Esophagus mucosa (tissue), 1 donor: ENCODE data around the gene TANGO2. TPM values are rescaled to one million over a fixed set of nuclear protein-coding genes. Genes with fewer than 3 reads are reported as not detected.
A peak's percentile ranks its signal among the peaks of the same experiment; 100 is the strongest.

Source experiments
- ATAC-seq: fragments of 200-7000 bp; cut with Tn5 transposase; one replicate; pipeline ENCODE4 v1.9.1; 2020
- total RNA-seq: library from RNA; stranded (reverse); gene quantifications from one replicate; pipeline ENCODE4 v1.2.4, GENCODE V29; 2023
- donor health status: DM: yes; HTN: yes; CAD: no.

The TANGO2 gene
- total RNA-seq, 1 donor from 2014 or later = 10.6 TPM

DNA sequence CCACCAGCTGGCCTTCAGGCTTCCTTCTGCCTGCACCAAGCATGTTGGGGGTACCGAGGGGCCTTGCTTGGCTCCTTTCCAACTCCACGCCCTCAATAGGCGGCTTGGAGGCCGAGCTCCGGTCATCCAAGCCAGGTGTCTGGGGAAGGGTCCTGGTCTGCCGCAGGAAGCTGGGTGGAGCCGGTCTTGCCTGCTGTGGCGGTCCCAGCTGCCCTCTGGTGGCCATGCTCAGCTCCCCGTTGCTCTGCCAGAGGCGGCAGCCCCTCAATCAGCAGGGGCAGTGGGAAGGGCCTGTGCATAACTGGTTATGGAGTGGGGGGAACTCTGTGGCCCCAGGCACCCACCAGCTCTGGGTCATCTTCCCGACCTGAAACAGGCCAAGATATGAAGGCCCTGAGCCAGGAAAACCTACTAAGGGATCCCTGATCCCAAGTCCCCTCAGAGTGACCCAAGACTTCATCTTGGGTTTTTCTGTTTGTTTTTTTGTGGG lies 7.5 kb upstream of the TANGO2 start:
- ATAC-seq = no peak

DNA sequence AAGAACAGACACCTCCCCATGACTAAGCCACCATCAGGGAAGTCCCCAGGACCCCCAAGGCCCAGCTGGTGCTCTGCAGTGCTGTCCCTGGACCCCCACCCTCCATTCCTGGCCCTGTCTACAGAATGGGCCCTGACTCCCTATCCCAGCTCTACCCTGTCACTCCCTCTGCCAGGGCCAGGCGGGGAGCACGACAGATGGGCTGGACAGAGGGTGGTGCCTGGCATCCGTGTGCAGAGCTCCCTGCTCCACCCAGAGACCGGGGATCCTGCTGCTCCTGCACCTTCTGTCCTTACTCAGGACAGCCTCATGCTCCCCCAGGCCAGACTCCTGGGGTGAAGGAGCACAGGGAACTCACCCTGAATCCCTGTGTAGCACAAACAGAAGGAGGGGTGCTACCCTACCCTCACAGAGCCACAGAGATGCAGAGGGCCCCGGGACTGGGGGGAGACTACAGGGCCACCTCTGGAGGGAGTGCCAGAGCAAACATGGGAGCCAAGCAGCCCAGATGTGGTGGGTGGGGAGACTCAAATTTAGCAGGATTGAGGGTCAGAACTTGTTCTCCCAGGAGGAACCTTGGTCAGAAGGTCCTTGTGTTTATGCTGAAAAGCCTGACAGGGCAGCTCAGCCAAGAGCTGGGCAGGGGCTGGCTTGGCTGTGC lies 6.3 kb upstream of the TANGO2 start:
- peak; percentile 26 for ATAC-seq

DNA sequence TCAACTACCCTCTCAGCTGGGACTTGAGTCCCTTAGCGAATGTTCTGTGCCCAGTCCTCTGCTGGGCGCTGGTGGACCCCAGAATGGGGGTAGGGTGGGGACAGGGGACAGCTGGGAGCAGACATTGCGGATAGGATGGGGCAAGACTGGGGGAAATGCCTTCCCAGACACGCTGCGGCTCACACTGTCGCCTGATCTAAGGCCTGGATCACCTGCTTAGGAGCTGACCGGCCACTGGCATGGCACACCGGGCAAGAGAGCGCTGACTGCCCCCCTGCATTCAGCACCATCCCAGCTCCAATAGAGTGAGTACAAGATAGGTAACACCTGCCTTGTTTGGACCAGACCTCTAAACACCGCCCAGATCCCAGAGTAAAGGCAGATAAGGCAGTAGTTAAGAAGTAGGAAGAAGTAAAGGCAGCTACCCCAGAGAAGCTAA lies 5.7 kb upstream of the TANGO2 start:
- no peak for ATAC-seq

DNA sequence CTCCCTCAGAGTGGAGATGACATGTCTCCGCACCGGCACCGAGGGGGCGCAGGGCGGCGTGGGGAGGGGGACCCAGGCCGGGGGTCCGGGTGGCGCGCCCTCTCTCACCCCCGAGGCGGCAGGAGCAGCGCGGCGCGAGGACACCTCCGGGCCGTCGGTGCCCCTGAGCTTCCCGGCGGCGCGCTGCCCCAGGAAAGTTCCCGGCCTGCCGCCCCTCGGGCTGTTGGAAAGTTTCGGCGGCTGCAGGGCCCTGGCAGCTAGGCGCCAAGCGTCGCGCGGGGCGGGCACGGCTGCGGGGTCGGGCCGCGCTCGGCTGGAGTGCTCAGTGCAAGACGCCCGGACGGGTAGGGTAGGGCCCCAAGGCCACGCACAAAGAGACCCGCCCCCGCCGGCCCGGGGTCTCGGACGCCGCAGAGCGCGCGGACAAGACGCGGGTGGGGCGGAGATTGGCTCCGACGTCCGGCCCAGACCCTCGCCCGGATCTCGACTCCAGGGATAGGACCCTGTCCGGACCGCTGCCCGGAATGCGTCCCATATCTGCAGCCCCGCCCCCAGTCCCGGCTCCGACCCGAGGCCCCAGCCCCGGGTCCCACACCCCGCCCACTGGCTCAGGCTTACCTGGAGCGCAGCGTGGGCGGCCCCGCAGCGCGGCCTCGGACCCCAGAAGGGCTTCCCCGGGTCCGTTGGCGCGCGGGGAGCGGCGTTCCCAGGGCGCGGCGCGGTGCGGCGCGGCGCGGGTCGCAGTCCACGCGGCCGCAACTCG lies 4.8 kb upstream of the TANGO2 start:
- ATAC-seq = no peak

DNA sequence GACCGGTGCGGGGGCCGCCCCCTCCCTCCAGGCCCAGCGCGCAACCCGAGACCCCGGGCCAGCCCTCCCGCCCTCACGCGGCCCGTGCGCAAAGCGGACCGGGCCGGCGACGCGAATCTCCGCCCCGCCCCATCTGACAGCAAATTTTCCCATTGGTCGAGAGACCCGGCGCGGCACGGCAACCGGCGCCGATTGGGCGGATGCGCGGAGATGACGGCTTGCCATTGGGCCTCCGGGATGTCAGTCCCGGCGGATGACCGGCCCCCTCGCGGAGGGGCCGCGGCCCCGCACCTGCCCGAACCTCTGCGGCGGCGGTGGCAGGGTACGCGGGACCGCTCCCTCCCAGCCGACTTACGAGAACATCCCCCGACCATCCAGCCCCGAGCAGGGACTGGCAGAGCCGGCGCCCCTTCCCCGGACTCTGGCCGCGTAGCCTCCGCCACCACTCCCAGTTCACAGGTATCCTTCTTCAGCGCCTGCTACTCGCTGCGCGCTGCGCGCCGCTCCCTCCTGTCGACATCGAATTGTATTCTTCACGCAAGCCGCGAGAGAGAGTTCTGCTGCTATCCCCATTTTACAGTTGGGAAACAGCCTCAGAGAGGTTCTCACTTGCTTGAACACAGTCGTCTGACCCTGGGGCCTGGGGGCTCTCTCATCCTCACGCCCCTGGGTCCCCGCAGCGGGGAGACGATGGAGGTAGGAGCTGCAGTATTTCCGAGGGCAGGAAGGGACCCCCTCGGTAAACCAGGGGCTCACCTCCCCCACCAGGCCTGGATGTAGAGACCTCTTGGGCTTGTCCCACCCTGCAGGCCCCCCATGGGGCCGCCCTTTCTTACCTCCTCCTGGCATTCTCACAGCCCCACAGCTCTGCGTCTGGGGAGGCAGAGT lies 3.9 kb upstream of the TANGO2 start, which contains the start of gene ARVCF:
ARVCF (minus strand) TSS at position 90 of the 888 bp plus-strand sequence. CDS start 26,029 bp downstream, outside the sequence.
- ATAC-seq = peak; percentile 54

DNA sequence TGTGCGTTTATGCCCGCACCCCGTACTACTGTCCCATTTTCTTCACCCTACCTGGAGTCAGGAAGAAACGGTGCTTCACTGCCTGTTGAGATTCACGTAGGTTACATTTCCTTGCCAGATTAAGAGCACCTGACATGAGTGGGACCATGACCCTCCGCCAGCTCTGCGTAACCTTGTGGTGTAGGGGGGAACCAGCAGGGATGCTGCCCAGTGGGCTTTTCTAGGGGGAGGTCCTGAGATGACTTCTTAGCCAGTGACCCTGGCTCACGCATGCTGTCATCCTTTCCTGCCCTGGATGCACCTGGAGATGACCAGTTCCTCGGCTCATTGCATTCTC lies 3.3 kb upstream of the TANGO2 start:
- no peak for ATAC-seq

DNA sequence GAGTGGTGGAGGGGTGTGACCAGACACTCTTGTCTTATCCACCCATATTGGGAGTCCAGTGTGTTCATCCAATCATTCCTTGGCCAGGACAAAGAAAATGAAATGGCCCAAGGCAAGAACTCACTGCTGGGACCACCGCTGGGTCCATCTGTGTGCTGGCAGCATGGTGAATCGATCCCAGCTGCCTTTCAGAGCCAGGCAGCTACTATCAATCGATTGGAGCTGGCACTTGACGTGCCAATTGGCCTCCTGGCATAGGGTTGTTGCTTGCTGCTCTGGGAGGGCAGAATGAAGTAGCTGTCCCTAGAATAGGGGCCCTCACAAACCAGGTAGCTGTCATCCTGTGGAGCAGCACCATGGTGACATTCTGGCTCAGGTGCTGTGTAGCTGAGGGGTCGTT lies 2.9 kb upstream of the TANGO2 start:
- ATAC-seq = no peak

DNA sequence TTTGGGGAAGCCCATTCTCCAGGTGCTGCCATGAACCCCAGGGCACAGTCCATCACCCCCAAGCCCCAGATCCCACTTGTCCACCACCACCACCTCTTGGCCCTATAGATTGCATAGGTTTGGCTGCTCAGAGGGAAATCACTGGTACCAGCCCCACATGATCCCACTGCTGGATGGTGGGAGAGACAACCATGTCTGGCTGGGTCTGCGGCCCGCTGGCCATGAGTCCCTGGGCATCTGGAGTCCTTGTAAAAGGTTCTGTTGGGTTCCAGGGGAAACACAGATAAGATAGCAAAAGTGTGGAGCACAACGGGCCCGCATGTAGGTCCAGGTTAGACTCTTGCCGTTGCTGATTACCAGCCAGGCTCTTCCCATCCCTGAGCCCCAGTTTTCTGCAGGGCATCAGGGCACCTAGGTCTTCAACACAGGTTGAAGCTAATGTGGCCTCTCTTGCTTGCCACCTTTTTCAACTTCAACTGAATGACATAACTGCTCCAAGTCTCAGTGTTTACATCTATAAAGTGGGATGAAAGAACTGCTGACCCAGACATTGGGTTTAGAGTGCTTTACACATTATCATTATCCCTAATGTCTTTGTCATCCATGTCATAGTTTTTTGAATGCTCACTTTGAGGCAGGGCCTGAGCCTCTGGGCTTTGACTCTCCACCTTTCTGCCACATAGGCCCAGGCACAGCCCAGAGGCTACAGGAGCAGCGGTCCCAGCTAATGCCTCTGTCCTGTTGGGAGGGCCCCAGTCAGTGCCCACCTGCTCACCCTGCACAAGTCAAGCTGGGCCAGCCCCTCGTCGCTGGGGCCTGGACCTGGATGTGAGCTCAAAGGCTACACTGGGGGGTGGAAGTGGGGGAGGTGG lies 1.0 kb upstream of the TANGO2 start:
- ATAC-seq = no peak

DNA sequence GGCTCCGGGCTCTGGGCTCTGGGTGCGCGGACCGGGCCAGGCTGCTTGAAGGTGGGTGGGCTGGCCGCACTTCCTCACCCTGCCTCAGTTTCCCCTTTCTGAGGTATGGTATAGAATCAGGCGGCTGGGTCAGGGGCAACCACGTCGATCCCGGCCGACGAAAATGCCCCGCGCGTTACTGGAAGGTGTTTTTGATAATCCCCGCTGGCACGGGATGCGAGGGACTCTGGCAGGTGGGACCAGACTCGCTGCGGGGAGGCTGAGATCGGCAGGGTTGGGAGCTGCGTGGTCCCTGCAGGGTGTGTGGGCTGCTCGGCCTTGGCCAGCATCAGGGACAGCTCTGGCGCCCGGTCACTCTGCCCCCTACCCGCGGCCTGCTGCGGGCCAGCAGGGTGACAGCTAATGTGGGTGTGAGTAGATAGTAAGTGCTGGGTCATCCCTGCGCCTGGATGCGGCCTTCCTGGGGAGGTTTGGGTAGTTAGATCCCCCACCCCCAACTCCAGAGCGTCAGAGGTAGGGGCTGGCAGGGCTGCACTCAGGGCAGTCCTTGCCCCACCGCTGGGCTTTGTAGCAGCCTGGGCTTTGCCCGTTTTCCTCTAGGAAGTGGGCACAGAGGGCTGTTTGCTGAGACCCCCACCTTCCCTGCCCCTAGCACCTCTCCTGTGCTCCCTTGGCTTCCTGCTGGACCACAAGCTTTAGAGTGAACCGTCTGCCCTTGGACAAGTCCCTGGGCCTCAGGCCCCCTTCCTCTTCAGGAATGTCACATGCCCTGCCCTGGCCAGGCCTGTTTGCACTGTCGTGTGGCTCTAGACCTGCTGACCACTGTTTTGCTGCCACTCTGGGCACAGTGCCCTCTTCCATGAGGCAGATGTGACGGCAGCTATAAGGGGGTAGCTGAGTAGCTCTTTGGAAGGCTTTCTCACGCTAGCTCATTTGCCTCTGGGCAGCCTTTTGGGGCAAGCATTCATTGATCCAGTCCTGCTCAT lies 579 bp downstream of the TANGO2 start:
- ATAC-seq = peak; percentile 22

DNA sequence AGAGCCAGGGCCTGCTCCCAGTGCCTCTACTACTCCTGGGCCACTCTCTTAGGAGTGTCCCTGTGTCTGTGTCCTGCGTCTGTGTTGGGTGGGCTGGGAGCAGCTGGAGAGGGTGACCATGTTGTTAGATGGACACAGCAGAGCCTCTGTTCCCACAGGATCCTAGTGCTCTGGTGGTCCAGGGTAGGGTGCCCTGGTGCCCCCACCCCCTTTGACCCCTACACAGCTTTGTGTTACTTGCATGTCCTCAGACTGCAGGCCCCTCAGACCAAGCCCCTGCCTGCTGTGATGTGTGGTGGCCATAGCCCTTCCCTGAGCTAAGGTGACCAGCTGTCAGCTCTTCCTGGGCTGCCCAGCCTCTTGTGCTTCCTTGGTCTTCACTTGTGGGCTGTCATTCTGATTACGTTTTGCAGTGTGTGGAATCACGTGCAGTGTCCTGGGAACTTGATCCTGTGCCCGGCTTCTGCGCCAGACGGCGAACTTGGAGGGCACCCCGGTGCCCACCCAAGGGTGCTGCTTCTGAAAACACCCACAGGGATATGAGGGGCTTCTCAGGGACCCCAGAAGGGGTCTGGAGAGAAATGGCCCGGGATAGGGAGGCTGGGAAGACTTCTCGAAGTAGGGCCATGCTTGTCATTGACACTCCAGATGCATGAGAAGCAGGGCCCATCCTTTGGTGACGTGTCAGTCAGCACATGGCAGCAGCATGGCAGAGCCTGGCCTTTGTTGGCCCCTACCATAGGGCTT lies 1.5 kb downstream of the TANGO2 start:
- ATAC-seq = no peak

DNA sequence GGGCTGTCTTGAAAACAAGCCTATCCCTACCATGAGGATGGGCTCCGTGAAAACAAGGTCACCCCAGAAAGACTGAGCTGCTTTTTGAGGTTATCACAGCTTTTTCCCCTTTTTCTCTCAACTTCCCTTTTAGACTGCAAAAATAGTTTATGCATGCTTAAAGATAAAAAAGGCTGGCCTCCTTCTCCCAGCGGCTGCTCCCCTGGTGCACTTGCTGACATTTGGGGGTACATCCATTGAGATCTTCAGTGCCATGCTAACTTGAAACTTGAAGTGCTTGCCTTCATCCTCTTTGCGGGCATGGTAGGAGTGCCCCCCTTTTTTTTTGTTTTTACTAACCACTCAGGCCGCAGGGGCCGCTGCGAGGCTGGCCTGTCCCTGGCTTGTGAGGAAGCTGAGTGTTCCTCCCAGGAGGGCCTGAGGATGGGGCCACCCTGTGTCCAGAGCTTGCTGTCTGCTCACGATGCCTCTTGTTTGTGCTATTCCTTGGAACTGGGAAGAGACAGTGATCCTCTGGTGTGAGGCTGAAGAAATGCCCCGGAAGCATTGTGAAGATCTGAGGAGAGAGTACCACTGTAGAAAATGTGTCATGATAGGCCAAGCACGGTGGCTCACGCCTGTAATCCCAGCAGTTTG lies 2.2 kb downstream of the TANGO2 start:
- ATAC-seq = no peak

DNA sequence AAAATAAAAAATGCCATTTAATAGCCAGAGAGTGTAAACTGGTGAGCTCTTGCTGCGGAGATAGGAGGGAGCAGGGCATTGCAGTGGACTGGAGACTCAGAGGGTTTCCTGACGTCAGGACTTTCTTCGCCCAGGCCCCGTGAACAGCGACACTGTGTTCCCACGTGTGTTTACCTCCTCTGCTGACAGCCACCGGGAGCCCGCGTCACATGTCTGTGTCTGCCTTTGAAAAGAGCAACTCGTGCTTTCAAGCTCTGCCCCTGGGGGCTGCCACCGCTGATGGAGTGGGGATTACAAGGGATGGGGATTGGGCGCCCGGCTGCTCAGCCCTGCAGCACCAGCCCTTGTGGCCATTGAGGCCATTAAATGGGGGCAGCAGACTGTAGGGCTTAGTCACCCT lies 3.3 kb downstream of the TANGO2 start:
- no peak for ATAC-seq

DNA sequence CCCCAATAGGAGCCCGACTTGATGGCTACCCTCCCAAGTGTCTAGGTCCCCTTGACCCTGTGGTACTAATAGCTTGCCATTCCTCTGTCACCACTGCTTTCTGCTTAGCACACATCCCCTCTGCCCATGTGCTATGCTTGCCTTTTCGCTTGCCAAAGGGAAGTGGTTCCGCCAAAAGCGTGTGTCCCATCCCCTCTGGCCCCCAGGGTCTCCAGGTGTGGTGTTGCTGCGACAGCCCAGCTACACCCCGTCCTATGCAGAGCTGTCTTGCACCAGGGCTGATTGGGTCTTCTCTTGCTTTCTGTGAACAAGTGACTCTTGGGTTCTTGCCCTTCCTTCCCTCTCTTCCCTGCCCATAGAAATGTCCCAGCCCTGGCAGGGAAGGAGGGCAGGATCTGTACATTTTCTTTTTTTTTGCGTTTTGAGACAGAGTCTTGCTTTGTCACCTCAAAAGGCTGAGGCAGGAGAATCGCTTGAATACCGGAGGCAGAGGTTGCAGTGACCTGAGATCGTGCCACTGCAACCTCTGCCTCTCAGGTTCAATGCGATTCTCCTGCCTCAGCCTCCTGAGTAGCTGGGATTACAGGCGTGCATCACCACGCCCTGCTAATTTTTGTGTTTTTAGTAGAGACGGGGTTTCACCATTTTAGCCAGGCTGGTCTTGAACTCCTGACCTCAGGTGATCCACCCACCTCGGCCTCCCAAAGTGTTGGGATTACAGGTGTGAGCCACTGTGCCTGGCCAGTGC lies 3.9 kb downstream of the TANGO2 start:
- no peak for ATAC-seq

DNA sequence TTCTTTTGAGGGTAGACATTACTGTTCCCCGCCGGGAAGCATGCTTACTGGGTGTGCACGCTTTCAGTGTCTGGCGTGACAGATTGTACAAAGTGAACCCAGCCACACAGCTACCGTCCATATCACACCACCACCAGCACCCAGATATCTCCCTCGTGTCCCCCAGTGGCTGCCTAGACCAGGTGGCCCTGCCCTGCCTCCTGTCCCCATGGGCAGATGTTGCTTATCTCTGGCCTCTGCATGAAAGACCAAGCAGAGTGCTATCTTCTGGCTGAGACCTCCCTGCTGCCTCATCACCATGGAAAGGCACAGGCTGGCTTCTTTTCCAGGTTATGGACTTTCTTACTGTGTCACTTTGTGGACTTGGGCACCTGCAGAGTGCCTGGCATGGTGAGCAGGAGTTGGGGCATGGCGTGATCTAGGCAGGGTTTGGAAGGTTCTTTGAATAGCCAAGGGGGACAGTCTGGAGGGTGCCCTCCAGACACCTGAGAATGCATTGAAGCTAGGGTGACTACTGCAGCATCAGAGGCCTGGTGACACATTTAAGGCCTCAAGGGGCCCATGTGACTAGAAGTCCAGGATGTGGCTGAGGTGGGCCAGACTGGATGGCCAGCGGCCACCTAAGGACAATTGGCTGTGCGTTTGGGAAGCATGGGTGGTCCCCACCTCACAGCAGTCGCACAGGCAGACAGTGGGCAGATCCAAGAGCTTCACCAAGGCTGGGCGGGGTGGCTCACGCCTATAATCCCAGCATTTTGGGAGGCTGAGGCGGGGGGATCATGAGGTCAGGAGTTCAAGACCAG lies 4.7 kb downstream of the TANGO2 start:
- ATAC-seq = no peak

DNA sequence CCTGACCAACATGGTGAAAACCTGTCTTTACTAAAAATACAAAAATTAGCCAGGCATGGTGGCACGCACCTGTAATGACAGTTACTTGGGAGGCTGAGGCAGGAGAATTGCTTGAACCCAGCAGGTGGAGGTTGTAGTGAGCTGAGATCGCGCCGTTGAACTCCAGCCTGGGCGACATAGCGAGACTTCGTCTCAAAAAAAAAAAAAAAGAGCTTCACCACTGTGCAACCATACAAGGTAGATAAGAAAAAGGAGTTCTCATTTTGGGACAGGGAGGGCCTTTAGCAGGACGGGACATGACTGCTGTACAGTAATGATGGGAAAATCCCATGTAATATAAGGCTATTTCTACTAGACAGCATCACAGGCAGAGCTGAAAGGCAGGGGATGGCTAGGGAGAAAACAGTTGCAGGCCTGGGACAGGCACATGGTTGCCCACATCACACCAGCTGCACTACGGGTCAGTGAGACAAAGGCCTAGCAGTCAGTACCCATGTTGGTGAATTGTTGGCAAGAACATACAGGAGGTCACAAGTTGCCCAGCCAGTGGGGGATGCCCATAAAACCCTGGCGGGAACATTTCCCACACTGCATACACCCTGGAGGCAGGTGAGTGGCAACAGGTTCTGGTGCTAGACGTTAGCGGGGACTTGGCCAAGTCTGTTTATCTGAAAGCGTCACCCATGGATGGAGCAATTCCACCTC lies 5.4 kb downstream of the TANGO2 start:
- ATAC-seq = no peak

DNA sequence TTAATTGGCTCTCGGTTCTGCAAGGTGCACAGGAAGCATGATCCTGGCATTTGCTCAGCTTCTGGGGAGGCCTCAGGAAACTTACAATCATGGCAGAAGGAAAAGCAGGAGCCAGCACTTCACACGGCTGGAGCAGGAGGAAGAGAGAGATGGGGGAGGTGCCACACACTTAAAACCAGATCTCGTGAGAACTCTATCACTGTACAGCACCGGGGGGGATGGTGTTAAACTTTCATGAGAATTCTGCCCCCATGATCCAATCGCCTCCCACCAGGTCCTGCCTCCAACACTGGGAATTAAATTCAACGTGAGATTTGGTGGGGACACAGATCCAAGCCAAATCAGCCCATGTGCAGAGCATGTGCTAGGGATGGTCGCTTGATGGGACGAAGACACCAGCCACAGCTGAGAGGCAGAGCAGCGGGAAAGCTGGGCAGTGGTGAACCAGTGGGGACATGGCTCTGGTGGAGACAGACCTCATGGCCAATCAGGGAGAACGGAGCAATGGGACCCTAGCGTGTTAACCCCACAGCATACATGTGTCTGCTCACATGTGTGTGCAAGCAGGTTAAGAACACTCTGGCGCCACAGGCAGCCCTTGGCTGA lies 6.2 kb downstream of the TANGO2 start:
- no peak for ATAC-seq
